ENCODE measurements around the gene PRR7.

The PRR7 gene

DNA sequence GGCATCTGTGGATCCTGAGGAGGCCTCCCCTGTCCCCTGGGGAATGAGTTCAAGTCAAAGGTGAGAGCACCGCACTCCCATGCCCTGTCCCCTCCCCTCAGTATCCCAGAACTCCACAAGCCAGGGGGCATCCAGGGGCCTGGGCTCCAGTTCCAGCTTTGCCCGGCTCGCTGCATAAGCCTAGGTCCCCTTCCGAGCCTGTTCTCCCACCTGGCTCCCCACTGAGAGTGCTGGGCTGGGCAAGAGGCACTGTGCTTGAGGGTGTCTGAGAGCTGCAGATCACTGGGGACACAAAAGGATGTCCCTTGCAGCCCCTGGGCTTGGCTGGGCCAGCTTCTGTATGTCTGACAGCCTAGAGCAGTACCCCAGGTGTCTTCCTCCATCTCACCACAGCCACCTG is 58.5 kb downstream of the PRR7 start:
- in situ Hi-C loops (cut with HindIII; ENCODE audit: low sequenced_read_pairs): no loop called here
- no peak for TF ChIP-seq CTCF (IDR thresholded peaks at IDR 0.05; ENCODE audit: low read depth, low read length)
- H3K4me3 ChIP-seq (ENCODE audit: low read depth, low read length): no peak overlapping the region
- no peak for DNase-seq (ENCODE audit: low read depth, low spot score)

All from astrocyte of the spinal cord (primary cell).